ENCODE measurements around the gene PALLD.
A peak's percentile ranks its signal among the peaks of the same experiment; 100 is the strongest.

PALLD gene

GRCh38 chr4:168831919-168832762 lies 335.3 kb downstream of the PALLD start:
- DNase-seq (ENCODE audit: low spot score), result peak; percentile 59

- no peak for DNase-seq (ENCODE audit: low spot score)
Observed at GRCh38 chr4:168832763-168833575, 336.1 kb downstream of the PALLD start.

GRCh38 chr4:168833881-168834280 lies 337.0 kb downstream of the PALLD start:
- DNase-seq (ENCODE audit: low spot score), result no peak

GRCh38 chr4:168835880-168836454 lies 339.1 kb downstream of the PALLD start:
- DNase-seq (ENCODE audit: low spot score), result no peak

GRCh38 chr4:168836490-168836889 lies 339.6 kb downstream of the PALLD start:
- no peak for DNase-seq (ENCODE audit: low spot score)

- no peak for DNase-seq (ENCODE audit: low spot score)
Observed at GRCh38 chr4:168837922-168838321, 341.1 kb downstream of the PALLD start.

- DNase-seq (ENCODE audit: low spot score), result no peak
Observed at GRCh38 chr4:168839758-168840391, 343.0 kb downstream of the PALLD start.

GRCh38 chr4:168840392-168840763 lies 343.5 kb downstream of the PALLD start:
- no peak for DNase-seq (ENCODE audit: low spot score)

- no peak for DNase-seq (ENCODE audit: low spot score)
Observed at GRCh38 chr4:168841000-168841671, 344.3 kb downstream of the PALLD start.

- DNase-seq (ENCODE audit: low spot score), result no peak
Observed at GRCh38 chr4:168841672-168842019, 344.8 kb downstream of the PALLD start.

- DNase-seq (ENCODE audit: low spot score), result no peak
Observed at GRCh38 chr4:168842186-168842585, 345.3 kb downstream of the PALLD start.

- DNase-seq (ENCODE audit: low spot score), result no peak
Observed at GRCh38 chr4:168843635-168844034, 346.8 kb downstream of the PALLD start.

- DNase-seq (ENCODE audit: low spot score), result no peak
Observed at GRCh38 chr4:168844353-168845049, 347.6 kb downstream of the PALLD start.

- no peak for DNase-seq (ENCODE audit: low spot score)
Observed at GRCh38 chr4:168845897-168846296, 349.0 kb downstream of the PALLD start.

GRCh38 chr4:168846414-168846813 lies 349.6 kb downstream of the PALLD start:
- no peak for DNase-seq (ENCODE audit: low spot score)

GRCh38 chr4:168847771-168848502 lies 351.1 kb downstream of the PALLD start:
- DNase-seq (ENCODE audit: low spot score), result no peak

GRCh38 chr4:168849030-168849675 lies 352.3 kb downstream of the PALLD start:
- no peak for DNase-seq (ENCODE audit: low spot score)

GRCh38 chr4:168849997-168850396 lies 353.1 kb downstream of the PALLD start:
- no peak for DNase-seq (ENCODE audit: low spot score)

- no peak for DNase-seq (ENCODE audit: low spot score)
Observed at GRCh38 chr4:168852387-168852786, 355.5 kb downstream of the PALLD start.
